ENCODE data around the gene CD320. TPM values are rescaled to one million over a fixed set of nuclear protein-coding genes. Genes with fewer than 3 reads are reported as not detected.
"Not testable (repeated sequence)": the region's sequence is repeated elsewhere in the genome, so short reads cannot be mapped to it uniquely, and the experiment has no call there.

The CD320 gene
- polyA plus RNA-seq (2014; cell fraction: cytosol; rRNA removed), result 149 and 150 TPM in 2 replicates
- polyA plus RNA-seq (2014; cell fraction: nucleus; rRNA removed), result 98.6 and 111 TPM in 2 replicates

DNA sequence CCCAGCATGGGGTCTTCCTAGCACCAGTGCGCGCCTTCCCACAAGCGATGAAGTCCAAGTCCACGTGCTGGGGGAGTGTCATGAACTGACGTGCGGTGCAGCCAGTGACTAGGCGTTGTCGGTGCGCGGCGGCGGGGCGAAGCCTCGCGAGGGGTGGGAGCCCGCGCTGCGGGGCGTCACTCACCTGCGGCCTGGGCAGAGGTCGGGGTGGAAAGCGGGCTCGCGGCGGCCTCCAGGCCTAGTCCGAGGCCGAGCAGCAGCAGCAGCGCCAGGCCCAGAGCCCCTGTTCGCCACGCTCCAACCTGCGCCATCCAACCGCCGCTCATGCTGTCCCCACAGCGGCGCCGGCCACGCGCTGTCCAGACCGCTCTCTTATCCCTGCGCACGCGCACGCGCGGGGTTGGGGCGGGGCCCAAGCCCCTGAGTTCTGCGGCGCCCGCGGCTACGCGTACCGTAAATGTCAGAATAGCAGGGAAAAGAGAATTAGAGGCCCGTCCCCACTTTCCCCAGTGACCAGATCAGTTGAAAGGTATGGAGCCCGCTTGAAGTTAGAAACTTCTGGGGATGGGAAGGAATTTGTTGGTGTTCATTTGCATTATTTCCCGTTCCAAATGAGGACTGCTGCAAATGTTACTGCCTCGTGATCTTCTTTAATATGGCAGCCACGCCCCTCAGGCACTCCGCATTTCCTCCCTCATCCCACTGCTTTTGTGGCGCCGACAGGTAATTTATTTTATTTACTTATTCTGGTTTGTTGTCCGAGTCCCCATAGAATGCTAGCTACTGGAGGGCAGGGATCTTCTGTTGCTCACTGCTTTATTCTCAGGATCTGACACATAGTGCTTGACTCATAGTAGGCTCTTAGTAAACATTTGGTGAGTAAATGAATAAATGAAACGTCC, at the start of gene CD320:
CD320 (minus strand) TSS at position 394 of the 902 bp plus-strand sequence; CDS start at position 326, 68 bp downstream.
- peak; percentile 91 for DNase-seq (ENCODE audit: low spot score)

DNA sequence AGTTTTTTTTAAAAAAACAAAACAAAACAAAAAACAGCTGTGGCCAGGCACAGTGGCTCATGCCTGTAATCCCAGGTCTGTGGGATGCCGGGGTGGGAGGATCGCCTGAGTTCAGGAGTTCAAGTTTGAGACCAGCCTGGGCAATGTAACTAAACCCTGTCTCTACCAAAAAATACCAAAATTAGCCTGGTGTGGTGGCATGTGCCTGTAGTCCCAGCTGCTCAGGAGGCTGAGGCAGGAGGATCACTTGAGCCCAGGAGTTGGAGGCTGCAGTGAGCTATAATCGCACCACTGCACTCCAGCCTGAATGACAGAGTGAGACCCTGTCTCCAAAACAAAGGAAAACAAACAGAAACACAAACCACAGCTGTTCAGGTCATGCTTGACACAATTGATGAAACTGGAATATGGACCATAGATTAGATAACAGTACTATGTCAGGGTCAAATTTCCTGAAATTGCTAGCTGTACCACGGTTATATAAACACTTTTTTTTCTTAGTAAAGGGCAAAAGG, 48.9 kb upstream of the CD320 start:
- DNase-seq (ENCODE audit: low spot score), result no peak

DNA sequence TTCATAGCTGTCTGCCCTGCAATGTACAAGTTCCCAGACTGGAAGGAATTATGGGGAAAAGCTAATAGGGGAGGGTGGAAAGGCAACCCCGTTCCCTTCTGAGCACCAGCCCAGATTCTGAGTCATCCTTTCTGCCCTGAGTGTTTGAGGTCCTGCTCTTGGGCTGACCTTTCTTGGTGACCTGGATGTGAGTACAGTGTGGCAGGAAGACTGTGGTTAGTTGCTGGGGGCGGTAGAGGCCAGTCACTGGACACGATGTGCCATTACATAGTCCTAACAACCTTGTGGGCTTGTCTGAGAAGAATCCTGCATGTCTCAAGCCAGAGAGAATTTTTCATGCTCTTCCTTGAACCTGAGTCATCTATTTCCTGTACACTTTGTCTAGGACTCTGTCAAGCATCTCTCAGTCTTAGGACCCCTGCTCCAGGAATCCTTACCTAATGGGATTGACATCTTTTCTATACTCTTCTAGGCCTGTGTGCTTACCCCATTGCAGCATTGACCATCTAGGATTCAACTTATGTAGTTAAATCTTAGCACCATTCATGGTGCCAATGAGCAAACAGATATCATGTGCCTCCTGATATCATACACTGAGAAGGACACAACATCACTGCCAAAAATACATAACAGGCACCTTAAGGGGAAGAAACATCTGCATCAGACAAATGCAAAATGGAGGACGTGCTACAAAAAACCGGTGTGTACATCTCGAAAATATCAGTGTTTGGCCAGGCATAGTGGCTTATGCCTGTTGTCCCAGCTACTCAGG, 47.7 kb upstream of the CD320 start:
- DNase-seq (ENCODE audit: low spot score), result no peak

DNA sequence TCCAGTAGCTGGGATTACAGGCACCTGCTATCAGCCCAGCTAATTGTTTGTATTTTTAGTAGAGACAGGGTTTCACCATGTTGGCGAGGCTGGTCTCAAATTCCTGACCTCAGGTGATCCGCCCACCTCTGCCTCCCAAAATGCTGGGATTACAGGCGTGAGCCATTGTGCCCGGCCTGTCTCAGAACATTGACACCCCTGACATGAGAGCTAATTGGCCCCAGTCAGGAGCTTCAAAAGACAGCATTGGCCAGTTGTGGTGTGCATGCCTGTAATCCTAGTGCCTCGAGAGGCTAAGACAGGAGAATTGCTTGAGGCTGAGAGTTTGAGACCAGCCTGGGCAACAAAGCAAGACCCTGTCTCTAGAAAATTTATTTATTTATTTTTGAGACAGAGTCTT, 44.7 kb upstream of the CD320 start:
- not testable (repeated sequence) for DNase-seq (ENCODE audit: low spot score)

DNA sequence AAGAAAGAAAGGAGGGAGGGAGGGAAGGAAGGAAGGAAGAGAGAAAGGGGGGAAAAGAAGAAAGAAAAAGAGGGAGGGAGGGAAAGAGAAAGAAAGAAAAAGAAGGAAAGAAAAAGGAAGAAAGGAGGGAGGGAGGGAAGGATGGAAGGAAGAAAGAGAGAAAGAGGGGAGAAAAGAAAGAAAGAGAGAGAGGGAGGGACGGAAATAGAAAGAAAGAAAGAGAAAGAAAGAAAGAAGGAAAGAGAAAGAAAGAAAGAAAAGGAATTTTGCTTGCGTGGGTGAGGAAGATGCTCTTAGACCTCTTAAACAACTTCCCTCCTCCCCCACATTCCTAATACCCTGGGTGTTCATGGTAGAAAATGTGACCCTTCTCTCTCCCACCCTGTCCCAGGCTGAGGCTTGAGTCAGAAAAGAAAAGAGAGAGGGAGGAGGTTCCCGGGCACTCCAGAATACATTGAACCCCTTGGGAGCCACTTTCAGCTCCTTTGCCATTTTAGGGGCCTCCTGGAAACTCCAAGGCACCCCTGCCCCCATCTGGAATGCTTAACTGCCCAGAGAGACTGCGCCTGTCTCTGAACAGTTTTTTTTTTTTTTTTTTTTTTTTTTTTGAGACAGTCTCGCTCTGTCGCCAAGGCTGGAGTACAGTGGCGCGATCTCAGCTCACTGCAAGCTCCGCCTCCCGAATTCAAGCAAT, 44.1 kb upstream of the CD320 start:
- DNase-seq (ENCODE audit: low spot score), result no peak

DNA sequence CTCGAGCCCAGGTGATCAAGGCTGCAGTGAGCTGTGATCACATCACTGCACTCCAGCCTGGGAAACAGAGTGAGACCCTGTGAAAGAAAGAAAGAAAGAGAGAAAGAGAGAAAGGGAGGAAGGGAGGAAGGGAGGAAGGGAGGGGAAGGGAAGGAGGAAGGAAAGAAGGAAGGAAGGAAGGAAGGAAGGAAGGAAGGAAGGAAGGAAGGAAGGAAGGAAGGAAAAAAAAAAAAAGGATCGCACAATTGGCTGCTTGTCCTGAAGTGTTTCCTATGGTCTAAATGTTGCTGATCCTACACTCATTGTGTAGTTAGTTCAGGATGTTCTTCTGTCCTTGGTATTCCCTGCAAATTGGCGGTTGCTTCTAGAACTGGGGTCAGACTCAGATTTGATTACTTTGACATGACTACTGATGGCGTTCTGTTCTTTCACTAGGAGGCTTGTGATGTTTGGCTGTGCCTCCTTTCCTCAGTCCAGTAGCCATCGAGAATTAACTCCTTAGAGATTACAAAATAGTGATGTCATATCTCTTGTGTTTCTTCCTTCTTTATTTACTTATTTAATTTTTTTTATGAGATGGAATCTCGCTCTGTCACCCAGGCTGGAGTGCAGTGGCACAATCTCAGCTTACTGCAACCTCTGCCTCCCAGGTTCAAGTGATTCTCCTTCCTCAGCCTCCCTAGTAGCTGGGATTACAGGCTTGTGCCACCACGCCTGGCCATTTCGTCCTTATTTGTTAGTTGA, 41.6 kb upstream of the CD320 start:
- DNase-seq (ENCODE audit: low spot score), result not testable (repeated sequence)

DNA sequence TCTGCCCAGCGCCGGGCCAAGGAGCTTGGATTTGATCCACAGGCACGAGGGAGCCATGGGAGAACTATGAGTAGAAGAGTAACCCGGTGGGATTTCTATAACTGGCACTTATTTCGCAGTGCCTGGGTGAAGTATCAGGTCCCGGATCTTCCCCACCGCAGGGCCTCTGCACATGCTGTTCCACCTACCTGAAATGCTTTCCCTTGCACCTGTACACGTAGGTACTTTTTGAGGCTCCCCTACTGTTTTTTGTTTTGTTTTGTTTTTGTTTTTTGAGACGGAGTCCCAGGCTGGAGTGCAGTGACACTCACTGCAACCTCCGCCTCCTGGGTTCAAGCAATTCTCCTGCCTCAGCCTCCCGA, 35.3 kb upstream of the CD320 start:
- DNase-seq (ENCODE audit: low spot score), result no peak

DNA sequence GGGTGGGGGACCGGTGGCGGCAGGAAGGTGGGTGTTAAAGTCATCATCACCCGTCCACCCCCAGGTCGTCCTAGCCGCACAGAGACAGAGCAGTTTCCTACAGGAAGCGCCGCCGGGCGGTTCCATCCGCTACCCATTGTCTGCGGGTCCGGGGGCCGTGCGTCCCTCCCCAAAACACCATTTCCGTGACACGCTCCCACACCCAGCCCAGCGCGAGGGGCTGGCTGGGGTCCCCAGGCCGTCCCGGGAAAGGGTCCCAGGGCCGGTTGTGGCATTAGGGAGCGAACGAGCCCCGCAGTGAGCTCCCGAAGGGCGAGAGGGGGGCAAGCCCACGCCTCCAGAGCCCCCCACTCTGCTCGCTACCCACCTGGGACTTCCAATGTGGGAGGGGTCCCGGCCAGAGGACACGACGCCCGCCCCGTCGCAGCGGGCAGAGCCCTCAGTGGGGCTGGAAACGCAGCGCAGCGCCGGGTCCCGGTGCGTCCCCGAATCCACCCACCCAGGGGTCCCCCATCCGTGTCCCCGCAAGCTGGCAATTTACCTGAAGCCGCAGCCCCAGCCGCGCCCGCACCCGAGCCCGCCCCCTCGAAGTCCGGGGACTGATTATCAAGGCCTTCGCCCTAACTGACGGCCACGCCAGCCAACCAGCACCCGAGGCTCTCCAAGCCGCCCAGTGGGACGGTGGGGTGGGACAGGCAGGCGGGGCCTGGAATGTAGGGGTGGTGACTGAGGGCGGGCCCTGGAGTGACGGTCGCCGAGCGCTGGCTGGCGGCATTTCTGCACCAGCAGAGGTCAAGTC, 34.7 kb upstream of the CD320 start, which contains the start of gene KANK3:
KANK3 (minus strand) TSS at position 579 of the 799 bp plus-strand sequence. CDS start 5,434 bp downstream, outside the sequence.
- peak; percentile 89 for DNase-seq (ENCODE audit: low spot score)

DNA sequence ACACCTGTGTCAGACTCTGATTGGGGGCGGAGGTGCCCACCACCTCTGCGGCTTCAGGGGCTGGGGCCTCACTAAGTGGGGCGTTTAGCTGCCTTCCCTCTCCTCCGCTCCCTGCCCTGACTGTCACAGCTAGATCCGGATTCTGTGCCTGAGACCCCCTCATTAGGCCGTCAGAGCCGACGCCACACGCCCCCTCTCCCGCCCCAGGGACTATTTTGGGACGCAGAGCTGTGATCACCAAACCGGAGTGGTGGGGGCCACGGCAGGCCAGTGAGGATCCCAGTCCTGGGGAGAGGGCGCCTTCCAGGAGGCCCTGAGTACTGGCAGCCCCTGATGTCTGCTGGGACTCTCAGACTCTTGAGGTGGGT, 34.1 kb upstream of the CD320 start:
- DNase-seq (ENCODE audit: low spot score), result no peak

DNA sequence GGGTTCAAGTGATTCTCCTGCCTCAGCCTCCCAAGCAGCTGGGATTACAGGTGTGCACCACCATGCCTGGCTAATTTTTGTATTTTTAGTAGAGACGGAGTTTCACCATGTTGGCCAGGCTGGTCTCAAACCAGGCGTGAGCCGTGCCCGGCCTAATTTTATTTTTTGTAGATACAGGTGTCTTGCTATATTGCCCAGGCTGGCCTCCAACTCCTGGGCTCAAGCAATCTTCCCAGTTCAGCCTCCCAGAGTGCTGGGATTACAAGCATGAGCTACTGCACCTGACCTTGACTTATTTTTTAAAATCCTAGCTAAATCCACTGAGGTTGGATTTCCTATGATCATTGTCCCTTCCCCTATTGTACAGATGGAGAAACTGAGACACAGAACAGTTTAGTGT, 33.3 kb upstream of the CD320 start:
- not testable (repeated sequence) for DNase-seq (ENCODE audit: low spot score)

DNA sequence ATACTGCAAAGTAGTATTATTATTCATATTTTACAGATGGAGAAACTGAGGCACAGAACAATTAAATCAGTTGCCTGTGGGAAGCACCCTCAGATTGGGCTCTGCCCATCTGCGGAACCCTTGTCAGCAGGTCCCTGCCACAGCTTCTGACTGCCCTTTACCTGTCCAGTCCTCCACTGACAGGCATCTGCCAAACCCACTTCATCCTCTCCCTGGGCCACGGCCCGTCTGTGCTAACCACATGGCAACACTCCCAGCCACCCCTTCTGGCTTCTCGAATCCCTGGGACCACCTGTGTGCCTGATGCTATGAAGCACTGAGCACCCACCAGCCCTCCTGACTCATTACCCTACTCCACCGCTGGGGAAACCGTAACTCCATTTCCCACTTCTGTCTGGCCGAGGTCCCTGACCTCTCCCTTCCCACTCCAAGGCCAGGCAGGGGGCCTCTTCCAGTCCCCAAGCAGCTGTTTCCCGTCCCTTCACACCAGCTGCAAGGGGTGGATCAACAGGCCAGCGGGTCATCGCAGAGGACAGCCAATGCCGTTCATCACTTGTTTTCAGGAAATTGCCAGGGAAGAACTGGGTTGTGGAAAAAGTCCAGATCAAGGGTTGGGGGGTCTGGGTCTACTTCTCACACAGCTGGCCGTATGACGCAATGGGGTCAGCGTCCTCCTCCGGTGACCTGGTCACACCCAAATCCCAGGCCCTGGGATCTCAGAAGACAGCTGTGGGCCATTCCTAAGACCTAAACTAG, 32.4 kb upstream of the CD320 start:
- no peak for DNase-seq (ENCODE audit: low spot score)

DNA sequence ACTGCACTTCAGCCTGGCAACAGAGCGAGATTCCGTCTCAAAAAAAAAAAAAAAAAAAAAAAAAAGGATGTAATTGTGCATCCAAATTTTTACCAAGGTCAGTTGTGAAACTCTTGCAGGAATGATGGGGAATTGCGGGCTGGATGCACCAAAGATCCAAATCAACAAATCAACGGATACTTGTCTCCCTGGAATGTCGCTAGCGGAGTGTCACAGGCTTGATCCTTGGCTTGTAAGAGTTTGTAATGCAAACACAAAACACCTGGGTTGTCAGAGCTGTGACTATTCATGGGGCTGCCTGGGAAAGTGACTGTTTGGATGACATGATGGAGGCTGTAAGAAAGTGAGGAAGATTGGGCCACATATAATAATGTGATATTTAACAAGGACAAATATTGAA, 30.7 kb upstream of the CD320 start:
- no peak for DNase-seq (ENCODE audit: low spot score)

DNA sequence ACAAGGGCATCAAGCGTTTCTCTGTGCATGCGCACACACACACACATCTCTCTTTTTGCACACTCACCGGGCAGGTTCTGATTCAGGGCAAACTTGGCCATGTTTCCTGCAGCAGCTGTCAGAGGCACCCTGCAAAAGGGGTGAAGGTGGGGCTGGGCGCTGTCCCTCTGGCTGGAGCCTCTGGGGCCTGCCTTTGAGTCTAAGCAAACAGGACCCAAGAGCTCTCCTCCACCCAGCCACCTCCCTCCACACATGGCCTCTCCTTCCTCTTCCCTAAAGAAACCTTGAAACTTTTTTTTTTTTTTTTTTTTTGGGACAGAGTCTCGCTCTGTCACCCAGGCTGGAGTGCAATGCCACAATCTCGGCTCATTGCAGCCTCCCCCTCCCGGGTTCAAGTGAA, 29.6 kb upstream of the CD320 start:
- no peak for DNase-seq (ENCODE audit: low spot score)

DNA sequence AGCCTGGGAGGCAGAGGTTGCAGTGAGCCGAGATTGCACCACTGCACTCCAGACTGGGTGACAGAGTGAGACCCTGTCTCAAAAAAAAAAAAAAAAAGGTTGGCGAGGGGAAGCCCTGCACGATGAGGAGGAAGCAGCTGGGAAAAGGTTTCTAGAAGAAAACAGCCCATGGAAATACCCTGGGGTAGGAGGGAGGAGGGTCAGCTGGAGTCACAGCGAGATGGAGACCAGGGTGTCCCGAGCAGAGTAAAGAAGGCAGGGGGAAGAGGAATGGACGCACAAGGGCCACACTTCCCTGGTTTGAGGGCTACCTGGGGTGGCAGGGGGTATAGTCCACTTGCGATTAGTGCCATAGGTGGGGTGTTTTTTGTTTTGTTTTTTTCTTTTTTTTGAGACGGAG, 28.5 kb upstream of the CD320 start:
- DNase-seq (ENCODE audit: low spot score), result no peak

DNA sequence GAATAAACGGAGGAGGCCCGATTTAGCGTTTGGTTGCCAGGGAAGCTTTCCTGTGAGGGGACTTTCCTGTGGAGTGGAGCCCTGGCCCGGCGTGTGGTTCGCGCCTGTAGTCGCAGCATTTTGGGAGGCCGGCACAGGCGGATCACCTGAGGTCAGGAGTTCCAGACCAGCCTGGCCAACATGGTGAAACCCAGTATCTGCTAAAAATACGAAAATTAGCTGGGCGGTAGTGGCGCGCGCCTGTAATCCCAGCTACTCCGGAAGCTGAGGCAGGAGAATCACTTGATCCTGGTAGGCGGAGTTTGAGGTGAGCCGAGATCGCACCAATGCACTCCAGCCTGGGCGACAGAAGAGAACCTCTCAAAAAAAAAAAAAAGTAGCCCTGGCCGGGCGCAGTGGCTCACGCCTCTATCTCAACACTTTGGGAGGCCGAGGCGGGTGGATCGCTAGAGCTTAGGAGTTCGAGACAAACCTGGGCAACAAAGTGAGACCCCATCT, 28.0 kb upstream of the CD320 start:
- no peak for DNase-seq (ENCODE audit: low spot score)

DNA sequence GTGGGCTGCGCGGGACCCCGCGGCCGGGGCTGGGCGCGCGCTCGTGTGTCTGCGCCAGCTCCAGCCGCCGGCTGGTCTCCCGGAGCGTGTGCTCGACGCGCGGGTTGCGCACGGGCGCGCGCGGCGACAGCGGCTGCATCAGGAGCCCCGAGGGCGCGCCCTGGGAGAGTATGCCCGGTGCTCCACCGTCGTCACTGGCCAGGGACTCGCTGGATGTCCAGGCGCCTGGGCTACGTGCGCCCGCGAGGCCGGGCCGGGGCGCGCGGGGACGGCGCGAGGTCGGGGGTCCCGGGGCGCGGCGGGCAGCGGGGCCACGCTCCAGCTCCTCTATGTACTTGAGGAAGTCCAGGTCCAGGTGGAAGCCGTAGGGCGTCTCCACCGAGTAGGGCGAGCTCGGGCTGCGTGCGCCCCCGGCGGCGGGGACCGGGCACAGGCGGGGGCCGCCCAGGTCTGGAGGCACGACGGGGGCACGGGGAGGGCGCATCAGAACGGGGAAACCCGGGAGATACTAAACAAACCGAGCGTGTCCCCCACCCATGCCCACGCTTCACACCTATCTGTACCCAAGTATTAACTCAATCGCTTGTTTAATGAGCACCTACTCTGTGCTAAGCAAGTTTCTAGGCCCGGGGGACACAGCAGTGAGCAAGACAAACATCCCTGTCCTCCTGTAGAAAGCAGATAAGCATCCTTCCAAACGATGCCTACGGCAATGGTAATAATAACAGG, 27.3 kb upstream of the CD320 start:
- DNase-seq (ENCODE audit: low spot score), result no peak

DNA sequence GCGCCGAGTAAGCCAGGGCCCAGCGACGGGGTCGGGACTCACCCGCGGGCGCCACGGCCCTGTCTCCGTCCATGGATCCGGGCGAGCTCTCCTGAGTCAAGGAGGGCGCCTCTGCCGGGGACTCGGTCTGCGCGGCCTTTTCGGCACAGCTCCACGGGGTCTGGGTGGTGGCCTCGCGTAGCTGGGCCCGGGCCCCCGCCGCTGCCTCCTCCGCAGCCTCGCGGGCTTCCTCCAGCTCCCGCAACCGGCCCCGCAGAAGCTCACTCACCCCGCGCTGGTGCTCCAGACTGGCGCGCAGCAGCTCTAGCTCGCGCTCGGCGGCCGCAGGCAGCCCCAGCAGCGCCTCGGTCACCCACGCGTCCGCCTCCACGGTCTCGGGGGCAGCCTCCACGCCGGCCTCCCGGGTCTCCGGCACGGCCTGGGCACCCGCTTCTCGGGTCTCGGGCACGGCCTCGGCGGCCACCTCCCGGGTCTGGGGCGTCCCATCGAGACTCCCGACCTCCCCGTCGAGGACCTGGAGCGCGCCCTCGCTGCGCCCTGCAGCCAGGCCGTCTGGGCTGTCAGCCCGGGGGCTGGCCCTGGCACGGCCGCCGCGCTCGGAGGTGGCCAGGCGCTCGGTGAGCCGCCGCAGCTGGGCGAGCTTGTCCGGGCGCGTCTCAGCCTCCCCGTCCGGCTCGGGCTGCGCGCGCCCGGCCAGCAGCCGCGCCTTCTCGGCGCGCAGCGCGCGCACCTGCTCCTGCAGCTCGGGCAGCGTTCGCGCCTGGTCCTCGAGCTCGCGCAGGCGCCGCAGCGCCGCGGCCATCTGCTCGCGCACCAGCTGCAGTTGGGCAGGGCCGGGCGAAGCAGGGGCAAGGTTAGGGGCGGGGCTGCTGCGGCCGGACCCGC, 26.5 kb upstream of the CD320 start:
- DNase-seq (ENCODE audit: low spot score), result peak; percentile 63

Measured in SK-N-DZ (cell line).